NOMO-1 treated with dmso at 0.1 percent for 144 hours (cell line): ENCODE results near the gene JAKMIP1.

Experiments
- DNase-seq: peaks from one replicate; lab custom pipeline; 2025; ENCODE audit not compliant: unreplicated experiment; lab: John Stamatoyannopoulos, UW

The JAKMIP1 gene

DNA sequence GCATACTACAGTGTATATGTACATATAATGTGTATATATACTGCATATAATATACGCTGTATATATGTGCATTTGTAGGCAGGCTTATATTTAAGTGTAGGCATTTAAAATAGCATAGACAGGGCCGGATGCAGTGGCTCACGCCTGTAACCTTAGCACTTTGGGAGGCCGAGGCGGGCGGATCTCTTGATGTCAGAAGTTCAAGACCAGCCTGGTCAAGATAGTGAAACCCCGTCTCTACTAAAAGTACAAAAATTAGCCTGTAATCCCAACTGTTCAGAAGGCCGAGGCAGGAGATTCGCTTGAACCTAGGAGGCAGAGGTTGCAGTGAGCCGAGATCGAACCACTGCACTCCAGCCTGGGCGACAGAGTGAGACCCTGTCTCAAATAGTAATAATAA, 78.4 kb downstream of the JAKMIP1 start:
- no peak for DNase-seq

DNA sequence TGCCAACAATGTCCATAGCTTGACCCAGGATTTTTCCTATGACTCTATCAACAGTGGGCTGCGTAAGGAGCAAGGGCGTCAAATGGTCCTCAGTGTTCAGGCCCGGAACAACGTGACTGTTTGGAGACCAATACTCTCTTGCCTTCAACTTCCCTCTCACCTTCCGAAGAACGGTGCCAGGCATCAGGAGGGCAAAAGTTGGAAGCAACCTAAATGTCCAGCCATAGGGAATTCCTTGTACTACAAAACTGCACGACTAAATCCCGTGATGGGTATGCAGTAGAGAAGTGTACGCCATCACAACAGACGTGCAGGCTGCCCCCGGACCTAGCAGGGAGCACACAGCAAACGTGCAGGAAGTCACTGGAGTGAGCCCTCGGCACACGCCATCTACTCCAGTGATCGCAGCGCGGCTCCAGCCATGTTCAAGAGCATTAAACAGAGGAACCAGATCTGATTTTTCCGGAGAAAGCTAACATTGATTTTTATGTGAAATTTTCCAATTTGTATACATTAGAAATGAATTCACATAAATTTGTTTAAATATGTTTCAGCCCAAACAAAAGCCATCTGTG, 79.0 kb downstream of the JAKMIP1 start:
- no peak for DNase-seq

DNA sequence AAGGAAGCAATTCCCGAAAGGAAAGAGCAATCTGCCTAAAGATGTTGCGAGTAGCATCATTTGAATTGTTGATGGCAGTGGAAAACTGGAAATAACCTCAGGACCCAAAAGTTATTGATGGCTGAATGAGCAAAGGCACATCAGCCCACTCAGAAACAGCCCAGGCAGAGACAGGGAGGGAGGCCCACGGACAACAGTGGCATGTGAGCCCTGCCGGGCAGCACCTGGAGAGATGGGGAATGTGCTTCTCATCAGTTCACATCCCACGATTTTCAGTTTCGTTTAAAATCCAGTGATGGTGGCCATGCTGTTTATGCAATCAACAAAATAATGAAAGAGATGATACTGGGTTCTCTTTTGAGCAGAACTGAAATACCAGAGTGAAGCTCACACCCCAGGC, 80.0 kb downstream of the JAKMIP1 start:
- no peak for DNase-seq

DNA sequence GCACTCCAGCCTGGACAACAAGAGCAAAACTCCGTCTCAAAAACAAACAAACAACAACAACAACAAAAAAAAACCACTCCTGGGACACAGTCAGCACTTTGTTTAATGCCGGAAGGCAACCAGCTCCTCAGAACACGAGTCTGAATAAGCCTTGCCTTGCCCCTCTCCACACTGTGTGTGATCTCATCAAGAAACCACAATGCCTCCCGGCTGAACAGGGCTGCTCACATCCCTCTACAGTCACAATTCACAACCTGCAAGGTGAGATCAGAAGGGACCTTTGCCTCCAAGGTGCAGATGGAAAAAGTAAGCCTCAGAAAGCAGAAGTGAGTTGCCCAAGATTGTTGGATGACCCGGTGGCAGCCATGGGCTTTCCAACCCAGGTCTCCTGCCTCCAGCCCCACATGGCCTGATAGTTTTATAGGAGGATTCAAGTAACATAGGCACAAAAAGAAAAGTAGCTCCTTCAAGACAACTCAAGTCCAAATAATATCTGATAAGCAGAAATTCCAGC, 80.8 kb downstream of the JAKMIP1 start:
- DNase-seq, result no peak

DNA sequence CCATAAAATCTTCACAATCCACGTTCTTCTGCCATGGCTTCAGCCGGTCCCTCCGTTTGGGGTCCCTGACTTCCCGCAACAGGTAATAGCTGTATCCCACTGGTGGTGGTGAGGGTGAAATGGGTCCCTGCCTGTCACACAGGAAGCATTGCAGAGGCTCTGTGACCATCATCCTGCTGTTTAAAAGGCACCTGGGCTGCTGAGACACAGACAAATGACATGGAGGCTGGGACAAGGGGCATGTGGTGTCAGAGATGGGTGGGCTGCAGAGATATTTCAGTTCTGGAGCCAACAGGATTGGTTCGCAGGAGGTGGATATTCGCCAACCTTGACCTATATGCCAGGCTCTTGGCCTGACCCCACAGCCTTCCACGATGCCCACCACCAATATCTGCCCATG, 82.1 kb downstream of the JAKMIP1 start:
- no peak for DNase-seq

DNA sequence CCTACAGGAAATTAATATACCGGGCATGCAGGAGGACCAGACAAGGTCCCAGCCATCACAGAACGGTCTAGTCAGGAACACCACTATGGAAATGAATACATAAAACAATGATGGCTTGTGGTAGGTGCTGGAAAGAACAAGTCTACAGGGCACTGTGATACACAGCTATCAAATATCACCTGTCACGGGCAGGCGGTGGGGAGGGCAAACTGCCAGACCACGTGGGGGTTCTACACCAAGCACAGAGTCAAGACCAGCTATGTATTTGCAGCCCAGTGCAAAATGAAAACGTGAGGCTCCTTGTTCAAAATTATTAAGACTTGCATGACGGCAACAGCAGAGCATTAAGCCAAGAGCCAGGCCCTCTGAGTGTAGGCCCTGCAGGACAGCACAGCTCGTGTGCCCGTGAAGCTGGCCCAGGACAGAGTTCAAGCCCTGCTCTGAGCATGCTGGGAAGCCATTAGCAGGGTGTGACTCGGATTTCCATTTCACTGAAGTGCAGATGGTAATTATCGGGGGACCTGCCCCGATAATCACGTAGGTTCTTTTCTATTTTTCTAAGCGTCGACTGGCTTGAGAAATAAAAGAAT, 83.6 kb downstream of the JAKMIP1 start:
- DNase-seq, result no peak

DNA sequence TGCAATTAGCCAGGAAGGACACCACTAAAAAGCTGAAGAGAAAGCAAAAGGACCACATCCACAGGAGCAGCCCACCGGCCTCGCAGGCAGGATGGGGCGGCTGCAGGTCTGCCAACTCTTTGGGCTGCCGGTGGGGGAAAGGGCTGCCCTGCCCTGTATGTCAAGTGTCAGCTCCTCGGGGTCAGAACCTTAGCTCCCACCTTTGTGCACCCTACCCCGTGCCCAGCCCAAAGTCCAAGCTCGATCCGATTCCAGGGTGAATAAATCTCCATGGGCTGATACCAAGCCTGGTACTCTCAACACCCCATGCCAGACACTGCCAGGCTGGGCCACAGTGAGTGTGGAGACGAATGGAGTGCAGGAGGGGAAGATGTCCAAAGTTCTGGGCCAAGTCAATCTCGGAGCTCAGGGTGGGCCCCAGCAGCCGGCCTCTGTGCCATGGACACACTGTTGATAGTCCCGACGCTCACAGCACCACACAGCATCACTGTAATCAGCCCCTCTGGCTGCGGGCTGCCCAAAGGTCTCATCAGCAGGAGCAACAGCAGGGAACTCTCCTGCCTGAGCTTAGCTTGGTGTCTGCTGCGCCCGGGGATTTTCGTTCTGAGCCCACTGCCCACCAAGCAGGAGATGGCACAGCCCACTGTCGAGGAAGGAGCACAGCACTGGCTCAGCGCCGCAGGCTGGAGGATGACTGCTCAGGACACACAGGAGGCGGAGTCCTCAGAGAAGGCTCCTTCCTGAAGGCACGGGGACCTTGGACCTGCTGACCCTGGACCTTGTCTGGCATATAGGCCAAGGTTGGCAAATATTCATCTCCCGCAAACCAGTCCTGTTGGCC, 84.4 kb downstream of the JAKMIP1 start:
- DNase-seq, result no peak

DNA sequence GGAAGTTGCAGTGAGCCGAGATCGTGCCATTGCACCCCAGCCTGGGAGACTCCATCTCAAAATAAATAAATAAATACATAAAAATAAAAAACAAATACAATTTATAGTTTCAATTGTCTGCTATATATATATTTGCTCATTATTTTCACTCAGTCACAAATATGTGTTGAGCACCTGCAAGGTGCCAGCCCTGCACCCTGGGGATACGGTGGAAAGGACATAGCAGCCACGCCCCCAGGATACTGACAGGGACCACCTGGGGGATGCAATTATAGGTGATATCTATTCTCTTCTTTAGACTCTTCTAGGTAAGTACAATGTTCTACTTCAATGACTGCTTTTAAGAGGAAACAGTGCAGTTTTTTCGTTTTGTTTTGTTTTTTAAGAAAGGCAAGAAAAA, 85.0 kb downstream of the JAKMIP1 start:
- no peak for DNase-seq

DNA sequence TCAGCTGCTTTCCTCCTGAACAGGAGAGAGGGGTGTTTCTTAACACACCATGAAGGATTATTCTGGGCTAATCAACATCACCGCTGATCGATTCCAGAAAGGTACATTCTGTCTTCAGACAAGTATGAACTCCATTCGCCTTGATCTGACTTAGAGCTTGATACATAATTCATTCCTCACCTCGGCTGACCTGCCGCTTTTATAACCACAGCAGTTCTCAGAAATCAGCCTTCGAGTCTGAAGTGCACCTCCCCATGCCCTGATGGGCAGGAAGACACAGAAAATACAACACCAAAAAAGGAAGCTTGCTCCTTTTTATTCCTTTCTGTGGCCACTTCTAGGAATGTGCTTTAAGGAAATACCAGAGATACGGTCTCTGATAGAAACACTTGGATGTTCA, 85.7 kb downstream of the JAKMIP1 start:
- DNase-seq, result no peak

DNA sequence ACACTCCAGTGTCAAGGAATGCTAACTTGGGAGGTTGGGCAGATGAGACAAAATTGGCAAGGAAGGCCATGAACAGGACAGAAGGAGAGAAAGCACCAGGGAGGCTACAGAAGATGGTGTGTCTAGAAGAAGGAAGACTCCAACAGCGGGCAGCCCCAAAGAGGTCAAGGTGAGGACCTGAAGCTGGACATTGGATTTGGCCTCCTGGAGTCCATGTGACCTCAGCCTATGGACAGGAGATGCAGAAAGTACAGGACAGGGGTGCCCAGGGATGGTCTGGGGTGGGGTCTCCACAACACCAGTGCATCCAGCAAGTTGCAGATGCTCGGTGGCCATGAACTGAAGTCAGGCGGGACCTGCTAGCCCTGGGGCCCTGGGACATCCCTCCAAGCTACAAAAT, 86.2 kb downstream of the JAKMIP1 start:
- DNase-seq, result no peak

DNA sequence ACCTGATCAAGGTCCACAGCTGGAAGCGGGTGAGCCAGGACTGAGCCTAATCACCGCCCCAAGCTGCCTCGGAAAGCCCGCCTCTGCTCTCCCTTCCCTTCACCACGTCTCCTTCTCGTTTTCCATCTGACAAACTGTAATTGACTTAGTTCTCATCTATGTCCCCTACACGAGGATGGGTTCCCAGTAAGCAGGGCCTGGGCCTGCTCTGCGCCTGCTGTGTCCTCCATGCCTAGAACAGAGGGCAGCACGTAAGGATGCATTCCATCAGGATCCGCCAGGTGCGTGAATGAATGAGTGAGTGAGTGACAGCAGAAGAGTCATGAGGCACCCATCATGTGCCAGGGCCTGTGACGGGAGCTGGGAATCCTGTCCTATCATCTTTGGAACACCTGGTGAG, 86.7 kb downstream of the JAKMIP1 start:
- DNase-seq, result no peak

DNA sequence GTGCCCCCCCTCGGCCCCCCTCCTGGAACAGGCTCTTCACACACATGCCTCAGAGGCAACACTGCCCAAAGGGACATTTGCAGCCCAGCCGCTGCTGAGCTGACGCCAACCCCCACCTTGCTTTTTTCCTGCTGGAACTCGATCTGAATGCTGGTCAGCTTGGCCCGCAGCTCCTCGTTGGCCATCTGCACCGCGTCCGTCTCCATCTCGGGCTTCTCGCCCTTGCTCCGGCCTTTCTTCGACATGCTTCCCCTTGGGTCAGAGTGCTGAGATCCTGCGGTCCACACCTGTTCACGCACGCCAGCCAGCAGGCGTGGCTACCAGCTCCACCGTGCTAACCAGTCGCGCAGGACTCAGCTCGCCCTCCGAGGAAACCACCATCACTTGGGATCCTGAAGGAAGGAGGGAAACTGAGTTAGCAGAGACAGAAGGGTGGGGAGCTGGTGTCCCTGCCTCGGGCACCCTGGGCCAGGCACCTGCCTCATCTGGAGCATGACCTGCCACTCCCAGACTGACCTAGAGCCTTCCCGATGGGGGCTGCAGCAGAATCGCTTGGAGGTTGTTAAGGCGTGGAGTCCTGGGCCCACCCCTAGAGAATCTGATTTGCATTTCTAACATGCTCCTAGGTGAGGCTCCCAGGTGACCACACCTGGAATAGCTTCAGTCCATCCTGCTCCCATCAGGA, 87.6 kb downstream of the JAKMIP1 start:
- DNase-seq, result no peak

DNA sequence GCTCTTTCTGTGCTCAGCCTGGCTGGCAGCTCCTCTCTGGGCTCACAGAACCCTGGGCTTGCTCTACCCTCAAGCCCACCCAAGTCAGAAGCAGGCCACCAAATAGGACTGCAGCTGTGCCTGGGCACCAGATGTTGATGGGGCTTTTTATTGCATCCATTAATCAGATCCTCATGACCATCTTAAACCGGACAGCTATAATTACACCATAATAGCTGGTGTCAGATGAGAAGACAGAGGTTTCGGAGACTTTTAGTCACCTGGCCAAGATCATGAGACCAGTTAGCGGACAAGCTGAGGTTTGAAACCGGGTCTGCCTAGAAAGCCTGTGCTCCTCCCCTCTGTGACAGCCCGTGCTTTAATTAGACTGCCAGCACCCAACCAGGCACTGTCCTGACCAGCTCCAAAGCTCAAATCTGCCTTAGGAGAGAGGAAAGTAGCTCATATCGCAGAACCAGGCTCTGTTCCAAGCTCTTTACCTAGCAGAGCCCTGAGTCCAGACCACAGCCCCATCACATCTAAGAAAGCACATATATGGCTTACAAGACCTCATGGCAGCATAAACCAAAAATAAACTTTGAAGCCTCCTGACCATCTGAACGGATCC, 88.9 kb downstream of the JAKMIP1 start:
- DNase-seq, result no peak

DNA sequence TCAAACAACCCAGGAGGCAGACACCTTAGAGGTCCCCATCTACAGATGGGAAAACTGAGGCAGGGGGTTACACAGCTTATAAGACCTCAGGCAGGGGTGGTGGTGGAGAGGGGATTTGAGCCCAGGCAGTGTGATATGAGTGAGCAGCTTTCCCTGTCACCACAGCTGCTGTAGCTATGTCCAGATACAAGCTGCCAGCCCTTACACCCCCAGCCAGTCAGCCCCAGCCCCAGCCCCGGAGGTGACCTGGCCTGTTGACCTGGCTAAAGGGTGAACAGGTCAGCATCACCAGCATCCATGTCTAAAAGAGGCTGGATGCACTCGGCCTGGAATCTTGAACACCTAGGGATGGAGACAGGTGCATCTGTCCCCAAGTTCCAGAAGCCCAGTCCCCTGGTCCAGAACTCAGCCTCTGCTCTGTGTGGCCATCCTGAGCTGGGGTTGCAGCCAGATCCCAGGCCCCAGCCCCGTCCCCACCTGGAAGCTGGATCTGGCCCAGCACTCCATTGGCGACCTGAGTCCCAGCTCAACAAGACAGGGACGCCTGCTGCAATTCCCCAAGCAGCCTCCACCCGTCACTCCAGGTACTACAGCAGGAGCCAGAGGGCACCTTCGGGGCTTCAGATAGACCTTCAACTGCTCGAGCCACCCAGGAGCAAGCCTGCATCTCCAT, 89.5 kb downstream of the JAKMIP1 start:
- no peak for DNase-seq

DNA sequence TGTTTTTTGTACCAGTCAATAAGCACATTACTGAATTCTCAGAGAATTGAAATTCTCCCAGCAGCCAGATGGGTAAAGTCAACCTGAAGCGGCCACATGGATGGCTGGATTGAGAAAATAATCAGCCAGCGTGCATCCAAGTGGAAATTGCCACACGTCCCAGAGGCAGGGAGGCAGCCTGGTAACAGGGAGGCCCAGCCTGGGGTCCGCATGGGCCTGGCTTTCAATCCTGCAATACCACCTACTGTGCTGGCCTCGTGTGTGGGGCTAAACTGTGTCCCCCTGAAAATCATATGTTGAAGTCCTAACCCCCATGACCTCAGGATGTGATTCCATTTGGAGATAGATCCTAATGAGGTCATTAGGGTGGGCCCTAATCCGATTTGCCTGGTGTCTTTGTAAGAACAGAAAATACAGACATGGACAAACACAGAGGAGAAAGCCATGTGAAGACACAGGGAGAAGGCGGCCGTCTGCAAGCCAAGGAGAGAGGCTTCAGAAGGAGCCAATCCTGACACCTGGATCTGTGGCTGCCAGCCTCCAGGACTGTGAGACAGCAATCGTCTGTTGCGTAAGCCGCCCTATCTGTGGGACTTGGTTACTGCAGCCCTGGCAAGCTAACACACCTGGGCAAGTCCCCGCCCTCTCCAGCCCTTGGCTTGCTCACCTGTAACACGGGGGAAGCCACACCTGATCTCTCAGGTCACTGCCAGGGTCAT, 90.3 kb downstream of the JAKMIP1 start:
- DNase-seq, result no peak

DNA sequence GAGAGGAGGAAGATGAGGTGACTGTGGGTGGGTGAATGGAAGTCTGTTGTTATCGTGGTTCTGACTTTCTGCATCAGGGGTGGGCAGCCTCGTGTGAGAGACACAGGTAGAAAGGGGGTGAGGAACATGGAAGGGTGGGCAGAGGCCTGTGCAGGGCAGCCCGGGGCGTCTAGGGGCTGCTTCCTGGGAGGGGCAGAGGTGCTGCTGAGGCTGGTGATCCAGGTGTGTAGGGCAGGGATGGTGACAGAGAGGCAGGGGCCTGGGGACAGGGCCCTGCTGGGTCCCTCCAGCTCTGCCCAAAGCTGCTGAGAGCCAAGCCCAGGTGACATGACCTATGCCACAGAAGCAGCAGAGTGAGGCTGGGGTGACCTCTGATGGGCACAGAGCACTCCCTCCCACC, 92.5 kb downstream of the JAKMIP1 start:
- DNase-seq, result no peak

DNA sequence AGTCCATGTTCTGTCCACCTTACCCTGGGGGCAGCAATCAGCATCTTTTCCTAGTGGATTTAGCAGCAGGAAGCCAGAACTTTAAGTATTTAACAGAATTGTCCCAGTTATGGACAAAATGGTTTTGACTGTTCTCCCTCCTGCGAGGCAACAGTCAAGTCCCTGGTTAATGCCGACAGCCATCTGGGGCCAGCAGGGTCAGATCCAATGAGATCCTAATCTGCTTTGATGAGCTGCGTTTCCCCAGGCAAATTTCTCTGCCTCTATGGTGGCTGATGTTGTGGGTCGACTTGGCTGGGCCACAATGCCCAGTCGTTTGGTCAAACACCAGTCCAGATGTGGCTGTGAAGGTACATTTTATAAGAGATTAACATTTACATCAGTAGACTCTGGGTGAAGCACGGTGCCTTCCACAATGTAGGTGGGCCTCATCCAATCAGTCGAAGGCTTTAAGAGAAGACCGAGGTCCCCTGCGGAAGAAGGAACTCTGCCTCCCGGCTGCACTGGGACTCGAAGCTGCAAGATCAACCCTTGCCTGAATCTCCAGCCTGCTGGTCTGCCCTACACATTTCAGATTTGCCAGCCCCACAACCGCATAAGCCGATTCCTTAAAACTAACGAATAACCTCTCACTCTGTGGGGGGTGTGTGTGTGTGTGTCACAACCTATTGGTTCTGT, 93.1 kb downstream of the JAKMIP1 start:
- no peak for DNase-seq

DNA sequence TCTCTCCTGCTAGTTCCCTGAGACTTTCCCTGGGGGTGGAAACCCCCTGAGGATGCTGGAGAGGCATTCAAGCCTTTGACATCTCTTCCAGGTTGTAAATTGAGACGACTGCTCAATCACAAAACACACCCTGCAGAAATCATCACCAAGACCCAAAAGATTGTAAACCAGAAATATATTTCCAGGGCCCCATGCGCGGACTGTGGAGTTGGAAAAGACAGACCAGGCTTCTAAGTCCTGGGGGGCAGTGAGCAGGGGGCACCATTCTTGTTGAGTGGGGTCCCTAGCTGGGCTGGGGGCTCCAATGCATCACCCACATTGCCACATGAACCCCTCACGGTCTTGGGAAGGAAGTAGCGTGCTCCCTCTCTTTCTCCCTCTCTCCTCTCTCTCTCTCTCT, 94.2 kb downstream of the JAKMIP1 start:
- DNase-seq, result no peak

DNA sequence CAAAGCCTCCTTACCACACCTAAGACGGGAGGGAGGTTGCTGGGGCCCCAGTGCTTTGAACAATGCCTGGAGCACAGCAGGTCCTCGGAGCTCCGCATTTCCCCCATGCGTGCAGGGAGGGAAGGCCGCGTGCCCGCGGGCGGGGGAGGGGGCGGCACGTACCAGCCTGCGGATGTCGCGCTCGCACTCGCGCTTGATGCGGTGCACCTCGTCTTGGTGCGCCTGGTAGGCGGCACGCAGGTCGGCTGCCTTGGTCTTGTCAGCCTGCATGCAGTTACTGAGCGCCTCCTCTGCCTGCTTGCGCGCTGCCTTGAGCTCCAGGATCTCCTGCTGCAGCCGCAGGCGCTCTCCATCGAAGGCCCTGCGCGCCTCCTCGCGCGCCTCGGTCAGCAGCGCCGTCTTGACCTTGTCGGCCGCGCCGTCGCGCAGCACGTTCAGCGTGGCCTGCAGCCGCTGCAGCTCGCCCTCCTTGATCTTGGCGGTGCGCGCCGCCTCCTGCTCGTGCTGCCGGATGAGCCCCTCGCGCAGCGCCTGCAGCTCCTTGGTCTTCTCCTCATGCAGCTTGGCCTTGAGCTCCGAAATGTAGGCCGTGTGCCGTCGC, 94.9 kb downstream of the JAKMIP1 start:
- no peak for DNase-seq
